Kidney capillary endothelial cell (primary cell): ENCODE measurements around the gene PRADC1.

Source experiments
- DNase-seq: peaks from one replicate; pipeline ENCODE4 v3.0.0-alpha.2; 2018; ENCODE audit warnings: low spot score

Gene PRADC1

DNA sequence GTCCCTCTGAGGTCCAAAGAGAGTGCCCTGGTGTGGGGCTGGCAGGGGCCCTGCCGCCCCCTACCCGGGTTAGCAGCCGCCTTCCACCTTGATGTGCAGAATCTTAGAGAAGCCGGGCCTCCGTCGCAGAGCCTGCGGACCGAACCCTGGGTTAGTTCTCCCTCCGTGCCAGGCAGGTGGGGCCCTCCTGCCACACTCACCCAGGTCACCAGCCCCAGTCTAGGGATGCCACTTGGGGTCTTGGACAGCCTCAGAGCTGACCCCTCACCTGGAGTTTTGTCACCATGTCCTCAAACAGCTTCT is 25.8 kb upstream of the PRADC1 start:
- DNase-seq = no peak

- DNase-seq = no peak
Measured at GRCh38 chr2:73258186-73258912, 25.3 kb upstream of the PRADC1 start.

- no peak for DNase-seq
Measured at GRCh38 chr2:73257425-73258125, 24.5 kb upstream of the PRADC1 start.

- no peak for DNase-seq
Measured at GRCh38 chr2:73257021-73257420, 24.0 kb upstream of the PRADC1 start.

DNA sequence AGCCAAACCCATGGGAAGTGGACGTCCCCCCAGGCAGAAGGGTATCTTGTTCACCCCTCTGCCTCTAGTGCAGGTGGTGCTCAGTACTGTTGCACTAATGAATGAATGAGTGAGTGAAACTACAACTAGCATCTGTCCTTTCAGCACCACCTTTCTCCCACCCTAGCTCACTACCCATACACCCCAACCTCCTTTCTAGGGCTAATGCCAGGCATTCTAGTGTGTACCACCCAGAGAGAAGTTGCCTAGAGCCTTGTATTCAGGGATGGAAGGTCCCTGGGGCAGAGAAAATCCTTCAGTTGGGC is 23.5 kb upstream of the PRADC1 start:
- DNase-seq = no peak

- no peak for DNase-seq
Measured at GRCh38 chr2:73255907-73256617, 23.0 kb upstream of the PRADC1 start.

GRCh38 chr2:73255007-73255644 is 22.1 kb upstream of the PRADC1 start:
- no peak for DNase-seq

DNA sequence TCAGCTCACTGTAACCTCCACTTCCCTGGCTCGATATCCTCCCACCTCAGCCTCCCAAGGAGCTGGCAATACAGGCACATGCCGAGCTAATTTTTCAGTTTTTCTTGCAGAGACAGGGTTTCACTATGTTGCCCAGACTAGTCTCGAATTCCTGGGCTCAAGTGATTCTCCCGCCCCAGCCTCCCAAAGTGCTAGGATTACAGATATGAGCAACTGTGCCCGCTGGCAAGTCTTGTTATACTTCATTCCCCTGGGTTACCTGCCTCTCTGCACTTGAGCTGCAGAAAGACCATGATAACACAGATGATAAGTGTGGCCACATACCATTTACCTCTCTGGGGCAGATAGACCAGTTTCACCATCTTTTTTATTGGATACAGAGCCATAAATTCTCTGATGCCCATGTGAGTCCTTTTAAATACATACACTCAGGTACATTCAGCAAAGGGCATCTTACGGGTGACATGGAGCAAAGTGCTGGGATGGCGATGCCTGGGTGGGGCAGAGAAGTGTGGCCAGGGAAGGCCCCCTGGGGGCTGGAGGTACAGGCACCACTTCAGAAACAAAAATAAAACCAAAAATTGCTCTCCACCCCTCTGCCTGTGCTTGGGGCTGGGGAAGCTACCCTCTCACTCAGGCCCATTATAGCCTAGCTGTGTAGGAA is 21.4 kb upstream of the PRADC1 start:
- no peak for DNase-seq

DNA sequence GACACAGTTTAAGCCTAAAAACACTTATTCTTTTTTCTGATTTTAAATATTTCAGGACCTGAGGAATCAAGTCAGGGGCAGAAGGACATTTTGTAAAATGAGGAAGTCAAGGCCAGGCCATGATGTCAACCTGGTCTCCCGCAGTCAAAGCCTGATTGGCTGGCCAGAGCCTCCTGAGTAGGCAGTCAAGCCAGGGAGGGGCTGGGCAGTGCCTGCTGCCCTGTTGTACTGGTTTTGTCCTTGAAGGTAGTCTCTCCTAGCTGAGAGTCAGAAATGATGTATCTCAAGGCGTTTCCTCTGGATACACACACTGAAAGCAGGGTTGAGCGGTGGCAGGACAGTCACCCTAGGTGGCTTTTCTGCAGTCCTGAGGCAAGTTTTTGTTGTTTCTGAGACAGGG is 20.9 kb upstream of the PRADC1 start:
- DNase-seq = no peak

DNA sequence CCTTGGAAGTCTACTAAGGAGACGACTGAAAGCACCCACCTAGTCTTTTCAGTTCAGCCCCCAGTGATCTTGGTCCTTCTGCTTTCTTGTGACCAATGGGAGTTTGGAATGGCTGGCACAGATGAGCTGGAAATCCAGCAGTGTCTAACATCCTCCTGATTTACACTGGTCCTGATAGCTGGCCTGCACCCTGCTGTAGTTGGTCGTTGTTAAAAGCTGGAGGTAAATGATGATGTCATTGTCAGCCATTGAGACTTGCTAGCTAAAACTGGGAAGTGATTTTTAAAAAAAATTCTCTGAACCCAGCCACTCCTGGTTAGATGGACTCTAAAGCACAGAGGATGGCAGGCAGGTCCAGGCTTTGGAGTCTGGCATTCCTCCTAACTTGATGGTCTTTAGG is 20.4 kb upstream of the PRADC1 start:
- no peak for DNase-seq

DNA sequence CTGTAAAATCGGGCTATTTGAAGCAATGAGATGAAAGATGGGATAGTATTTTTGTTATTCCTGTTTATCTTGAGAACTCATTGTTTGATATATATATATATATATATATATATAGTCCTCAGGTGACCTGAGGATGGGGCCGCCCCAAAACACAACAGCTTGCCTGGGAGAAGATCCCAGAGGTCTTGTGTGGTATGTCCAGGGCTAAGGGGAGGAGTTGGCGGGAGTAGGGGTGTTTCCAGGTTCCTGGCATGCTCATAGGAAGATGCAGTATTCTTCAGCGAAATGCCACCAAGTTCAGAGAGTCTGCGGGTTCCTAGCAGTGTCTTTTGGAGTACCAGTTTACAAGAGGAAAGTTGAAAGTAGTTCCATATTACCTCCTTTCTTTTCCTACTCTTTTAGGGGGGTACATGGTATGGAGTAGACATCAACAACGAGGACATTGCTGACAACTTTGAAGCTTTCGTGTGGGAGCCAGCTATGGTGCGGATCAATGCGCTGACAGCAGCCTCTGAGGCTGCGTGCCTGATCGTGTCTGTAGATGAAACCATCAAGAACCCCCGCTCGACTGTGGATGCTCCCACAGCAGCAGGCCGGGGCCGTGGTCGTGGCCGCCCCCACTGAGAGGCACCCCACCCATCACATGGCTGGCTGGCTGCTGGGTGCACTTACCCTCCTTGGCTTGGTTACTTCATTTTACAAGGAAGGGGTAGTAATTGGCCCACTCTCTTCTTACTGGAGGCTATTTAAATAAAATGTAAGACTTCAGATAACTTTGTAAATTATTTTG is 19.4 kb upstream of the PRADC1 start:
- no peak for DNase-seq

- no peak for DNase-seq
Measured at GRCh38 chr2:73250872-73251846, 18.1 kb upstream of the PRADC1 start.

DNA sequence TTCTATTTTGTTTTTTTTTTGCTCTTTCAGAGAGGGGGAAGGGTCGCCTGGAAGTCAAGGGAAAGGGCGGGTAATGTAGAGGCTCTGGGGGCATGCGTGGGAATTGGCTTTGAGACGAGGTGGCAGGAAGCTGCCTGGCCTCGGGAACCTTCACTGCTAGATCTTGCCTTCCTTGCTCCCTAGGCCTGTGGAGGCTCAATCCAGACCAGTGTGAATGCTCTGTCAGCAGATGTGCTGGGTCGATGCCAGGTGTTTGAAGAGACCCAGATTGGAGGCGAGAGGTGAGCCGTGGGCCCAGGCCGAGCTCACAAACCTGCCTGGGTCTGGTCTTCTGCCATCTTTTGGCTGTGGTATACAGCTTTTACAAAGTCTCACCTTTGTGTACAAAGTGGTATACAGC is 16.6 kb upstream of the PRADC1 start:
- no peak for DNase-seq

GRCh38 chr2:73246850-73247249 is 13.8 kb upstream of the PRADC1 start:
- DNase-seq = no peak

DNA sequence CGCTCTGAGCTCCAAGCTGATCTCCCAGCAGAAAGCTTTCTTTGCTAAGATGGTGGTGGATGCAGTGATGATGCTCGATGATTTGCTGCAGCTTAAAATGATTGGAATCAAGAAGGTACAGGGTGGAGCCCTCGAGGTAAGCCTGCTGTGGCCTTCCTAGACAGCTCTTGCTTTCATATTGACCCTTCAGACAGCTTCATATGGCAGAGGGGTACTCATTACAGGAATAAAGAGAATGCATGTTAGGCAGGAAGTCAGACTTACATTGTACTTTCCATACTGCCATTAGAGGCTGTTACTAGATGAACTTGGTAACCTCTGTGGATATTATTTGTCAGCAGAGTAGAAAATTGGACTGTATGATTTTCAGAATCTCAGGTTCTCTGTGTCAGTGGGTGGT is 11.5 kb upstream of the PRADC1 start:
- no peak for DNase-seq

- DNase-seq = no peak
Measured at GRCh38 chr2:73243884-73244570, 11.0 kb upstream of the PRADC1 start.

- peak; percentile 79 for DNase-seq
Measured at GRCh38 chr2:73239776-73240175, 6.7 kb upstream of the PRADC1 start.

- DNase-seq = no peak
Measured at GRCh38 chr2:73238976-73239375, 5.9 kb upstream of the PRADC1 start.

DNA sequence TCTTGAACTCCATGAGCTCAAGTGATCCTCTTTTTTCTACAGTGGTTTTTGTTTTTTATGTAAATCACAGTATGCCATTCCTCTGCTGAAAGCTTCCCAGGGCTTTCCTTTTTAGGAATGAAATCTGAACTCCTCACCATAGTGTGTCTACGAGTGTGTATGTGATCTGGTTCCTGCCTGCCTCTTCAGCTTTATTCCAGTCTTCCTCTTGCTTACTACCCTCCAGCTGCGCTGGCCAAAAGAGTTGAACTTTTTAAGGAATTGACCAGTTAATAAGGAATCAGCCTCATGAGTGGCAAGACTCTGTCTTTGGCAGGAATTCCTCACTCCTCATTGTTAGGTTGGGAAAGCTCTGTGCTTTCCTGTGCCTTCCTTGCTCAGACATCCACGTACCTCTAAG is 5.1 kb upstream of the PRADC1 start:
- no peak for DNase-seq

DNA sequence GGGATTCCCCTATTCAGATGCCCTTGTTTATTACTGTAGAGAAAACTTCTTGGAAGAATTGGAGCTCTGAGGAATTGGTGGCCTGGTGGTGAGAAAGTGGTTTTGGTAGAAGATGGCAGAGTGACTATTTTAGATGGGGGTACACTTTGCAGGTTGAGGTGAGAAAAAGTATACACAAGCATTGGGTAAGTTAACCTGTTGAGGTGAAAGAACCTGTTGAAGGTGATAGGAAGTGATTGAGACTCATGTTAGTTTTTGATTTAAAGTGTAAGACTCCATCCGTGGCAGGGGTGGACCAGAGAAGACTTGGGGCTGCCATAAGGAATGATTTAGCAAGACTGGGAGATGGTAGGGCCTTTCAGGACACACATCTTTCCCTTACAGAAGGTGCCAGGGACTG is 4.1 kb upstream of the PRADC1 start:
- DNase-seq = no peak
